Transverse colon (tissue), 4 donors: ENCODE data around the gene PDZD8.

ENCODE experiments used
- POLR2A ChIP-seq: fragments of 450-650 bp; IDR thresholded peaks from one replicate; pipeline ENCODE4 v1.6.1; 2016; ENCODE audit warnings: antibody characterized with exemption, mild to moderate bottlenecking, moderate library complexity
- POLR2AphosphoS5 ChIP-seq, 3 donors: sonication (generic); formaldehyde crosslinking; IDR thresholded peaks; one replicate each; pipeline ENCODE4 v1.6.1; 2016; ENCODE audit warnings: antibody characterized with exemption in 3 of 3
- TF ChIP-seq, protein P1 (sequence below), 5 experiments: fragments of 200-600 bp in 3 of 5; fragments of 450-650 bp in 2 of 5; sonication (generic) in 3 of 5; IDR thresholded peaks; 1 replicate in 2 of 5; 2 replicates in 3 of 5; pipeline ENCODE4 v1.5.1; 2016 to 2017; ENCODE audit warnings: antibody characterized with exemption in 5 of 5, inconsistent platforms in 3 of 5, mild to moderate bottlenecking in 2 of 5, moderate library complexity in 1 of 5

DNA sequence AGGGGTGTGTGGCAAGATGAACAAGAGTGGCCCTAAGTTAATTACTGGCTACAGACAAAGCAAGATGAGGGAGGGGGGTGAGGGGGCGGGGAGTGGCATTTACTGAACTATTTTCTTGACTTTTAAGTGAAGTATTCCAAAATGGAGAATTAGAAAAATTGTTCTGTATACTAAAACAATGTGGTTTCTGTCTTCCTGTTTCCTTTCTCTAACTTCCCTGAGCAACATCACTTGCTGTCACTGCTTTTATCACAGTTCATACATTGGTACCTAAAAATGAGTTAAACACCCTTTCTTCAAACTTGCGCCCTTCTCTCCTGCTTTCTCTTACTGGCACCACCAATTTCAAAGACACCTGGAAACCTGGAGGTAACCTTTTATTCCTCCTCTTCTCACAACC, 21.6 kb downstream of the PDZD8 start:
- no peak for TF ChIP-seq POLR2AphosphoS5 (IDR thresholded peaks at IDR 0.05)
- TF ChIP-seq POLR2A: no peak
- TF ChIP-seq, protein P1, sequence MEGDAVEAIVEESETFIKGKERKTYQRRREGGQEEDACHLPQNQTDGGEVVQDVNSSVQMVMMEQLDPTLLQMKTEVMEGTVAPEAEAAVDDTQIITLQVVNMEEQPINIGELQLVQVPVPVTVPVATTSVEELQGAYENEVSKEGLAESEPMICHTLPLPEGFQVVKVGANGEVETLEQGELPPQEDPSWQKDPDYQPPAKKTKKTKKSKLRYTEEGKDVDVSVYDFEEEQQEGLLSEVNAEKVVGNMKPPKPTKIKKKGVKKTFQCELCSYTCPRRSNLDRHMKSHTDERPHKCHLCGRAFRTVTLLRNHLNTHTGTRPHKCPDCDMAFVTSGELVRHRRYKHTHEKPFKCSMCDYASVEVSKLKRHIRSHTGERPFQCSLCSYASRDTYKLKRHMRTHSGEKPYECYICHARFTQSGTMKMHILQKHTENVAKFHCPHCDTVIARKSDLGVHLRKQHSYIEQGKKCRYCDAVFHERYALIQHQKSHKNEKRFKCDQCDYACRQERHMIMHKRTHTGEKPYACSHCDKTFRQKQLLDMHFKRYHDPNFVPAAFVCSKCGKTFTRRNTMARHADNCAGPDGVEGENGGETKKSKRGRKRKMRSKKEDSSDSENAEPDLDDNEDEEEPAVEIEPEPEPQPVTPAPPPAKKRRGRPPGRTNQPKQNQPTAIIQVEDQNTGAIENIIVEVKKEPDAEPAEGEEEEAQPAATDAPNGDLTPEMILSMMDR (IDR thresholded peaks at IDR 0.05): no peak
